ENCODE measurements around the gene EARS2. TPM values are rescaled to one million over a fixed set of nuclear protein-coding genes. Genes with fewer than 3 reads are reported as not detected.

EARS2 gene
- total RNA-seq (2012; rRNA removed) (23.3 and 28.1 TPM in 2 replicates), polyA plus RNA-seq (2012; rRNA removed) (37.7 and 37.8 TPM in 2 replicates), Bru-seq, nascent RNA (percentile 65 among the genes with signal in this experiment), BruChase-seq, experiment 1, labeled RNA remaining after a 6-hour chase (percentile 72 among the genes with signal in this experiment), BruChase-seq, experiment 2, labeled RNA remaining after a 2-hour chase (percentile 62 among the genes with signal in this experiment)
- polyA plus RNA-seq (2012; cell fraction: cytosol; rRNA removed), result 11.8 and 19.7 TPM in 2 replicates
- 32.3 and 45.8 TPM in 2 replicates for polyA plus RNA-seq (2012; cell fraction: nucleus; rRNA removed; ENCODE audit: low replicate concordance)
- long read RNA-seq, transcript EARS2-201 (9 exons, 3,961 nt), result major isoform, 15 of 48 reads
- long read RNA-seq, partial matches to known transcripts, result 22 of 48 reads
- long read RNA-seq, other reads (novel, unspliced or antisense), result 8 of 48 reads

DNA sequence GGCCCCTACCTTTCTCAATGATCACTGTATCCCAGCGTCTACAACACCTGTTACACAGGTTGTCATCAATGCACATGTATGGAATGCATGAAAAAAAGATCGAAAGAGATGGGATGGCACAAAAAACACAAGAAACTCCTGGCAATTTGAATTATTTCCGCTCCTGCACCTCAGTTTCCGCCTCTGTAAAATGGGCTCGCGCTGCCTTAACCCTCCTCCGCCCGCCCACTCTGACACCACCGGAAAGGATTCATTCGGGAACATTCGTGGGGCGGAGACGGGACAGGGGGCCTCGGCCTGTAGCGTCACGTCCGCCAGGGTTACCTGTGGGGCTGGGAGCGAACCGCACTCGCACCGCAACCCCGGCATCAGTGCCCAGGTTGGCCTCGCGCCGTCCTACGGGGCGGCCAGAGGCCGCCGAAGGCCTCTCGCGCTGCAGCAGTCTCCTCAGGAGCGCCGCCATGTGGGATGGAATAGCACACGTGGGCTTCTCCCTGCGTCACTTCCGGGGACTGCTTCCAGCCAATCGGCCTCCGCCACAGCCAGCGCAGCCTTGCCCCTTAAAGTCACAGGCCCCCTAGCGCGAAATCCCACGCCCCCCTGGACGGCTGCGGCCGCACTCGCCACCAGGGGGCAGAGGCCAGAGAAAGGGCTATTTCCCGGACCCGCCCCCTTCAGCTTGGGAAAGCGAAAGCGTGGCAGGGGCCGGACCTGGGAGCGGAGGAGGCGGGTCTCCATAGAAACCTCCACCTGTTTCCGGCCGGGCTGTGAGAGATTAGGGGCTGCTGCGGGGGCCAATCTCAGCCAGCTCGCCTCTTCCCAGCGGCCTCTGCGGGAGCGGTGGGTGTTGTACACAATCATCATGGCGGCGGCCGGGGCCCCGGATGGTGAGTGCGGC lies at the start of gene EARS2, which contains the start of gene UBFD1:
TSS of gene EARS2 (minus strand) at position 470 of the 898 bp plus-strand sequence. CDS start at position 463, 7 bp downstream.
TSS of gene UBFD1 (plus strand) at position 847 of the 898 bp plus-strand sequence. CDS start at position 863, 16 bp downstream.
- DNase-seq (peak; percentile 98), ATAC-seq (ENCODE audit: low read depth) (peak; percentile 96)
- Histone ChIP-seq H2BK5ac (ENCODE audit: low read depth, low read length, poor library complexity, severe bottlenecking) (peak within 1 kb of the TSS; percentile 82), H3K18ac (ENCODE audit: low read depth, low read length) (peak within 1 kb of the TSS; percentile 11), H3K14ac (replicated peaks; ENCODE audit: low read depth, low read length) (peak within 1 kb of the TSS; percentile 91), H4K5ac (ENCODE audit: low read depth, low read length) (peak within 1 kb of the TSS; percentile 41), H2BK15ac (ENCODE audit: low read depth, low read length) (no peak within 1 kb of the TSS; the same call in 2 of the 3 replicates), H3K9me1 (ENCODE audit: insufficient read depth, low read length) (no peaks in the 10 kb centered on the region; the same call in none of the 2 replicates), H2AK9ac (replicated peaks; ENCODE audit: low read depth, low read length, poor library complexity) (peak within 1 kb of the TSS; percentile 99), H3K56ac (ENCODE audit: extremely low read depth, insufficient read depth, low read length) (peak within 1 kb of the TSS; percentile 64), H2AFZ (replicated peaks; ENCODE audit: low read length, poor library complexity) (peak within 1 kb of the TSS; percentile 95), H4K91ac (ENCODE audit: insufficient read depth, low read depth, low read length) (peak within 1 kb of the TSS; percentile 67), H3K4me2 (ENCODE audit: low read depth, low read length) (peak within 1 kb of the TSS; percentile 100), H2BK120ac (ENCODE audit: low read depth, low read length) (peak within 1 kb of the TSS; percentile 65; the same call in 1 of the 2 replicates), H3K4me1 (ENCODE audit: control insufficient read depth, insufficient read depth, low read length) (no peaks in the 10 kb centered on the region), H2AK5ac (ENCODE audit: low read depth, low read length) (peak within 1 kb of the TSS; percentile 96), H3K79me1 (ENCODE audit: low read depth in 1 of 2, low read length in 2 of 2) (peaks cover 35 to 57% of the 10 kb centered on the region in 2 experiments), H4K20me1 (ENCODE audit: insufficient read depth, low read length) (peaks cover 11% of the 10 kb centered on the region; the same call in 1 of the 2 replicates), H3K23ac (ENCODE audit: low read depth, low read length) (peak within 1 kb of the TSS; percentile 76), H2BK20ac (ENCODE audit: low read depth, low read length) (no peak within 1 kb of the TSS), H3K27ac (ENCODE audit: insufficient read depth, low read length) (peak within 1 kb of the TSS; percentile 80), H3K9ac (ENCODE audit: low read depth, low read length) (peak within 1 kb of the TSS; percentile 100), H4K8ac (ENCODE audit: low read depth in 2 of 2, low read length in 2 of 2) (peak within 1 kb of the TSS; percentile 89 to 97), H3K27me3 (ENCODE audit: control insufficient read depth, insufficient read depth, low read length) (no peaks in the 10 kb centered on the region), H3K4me3 (ENCODE audit: insufficient read depth, low read depth, low read length) (peak within 1 kb of the TSS; percentile 67), H3K9me3 (ENCODE audit: control insufficient read depth, insufficient read depth, low read length) (no peaks in the 10 kb centered on the region), H3K36me3 (ENCODE audit: control insufficient read depth, insufficient read depth, low read length) (peaks cover 30% of the 10 kb centered on the region), H3K4ac (ENCODE audit: low read depth, low read length) (peak within 1 kb of the TSS; percentile 94)
- TSS peak; percentile 55 for BruUV-seq (replicated peaks)
- in situ Hi-C loops (cut with MboI; ENCODE audit: low sequenced_read_pairs), result no loop called here
- intact Hi-C loops (cut with micrococcal nuclease), result loop anchor here (1.0 to 5.0 kb wide), 2 partner anchors 85 to 479 kb away; partner anchors contain the start of genes DCTN5 and PALB2
- ChIA-PET POLR2A (ENCODE audit: unreplicated experiment) (interaction anchor here (0.6 kb wide), 1 partner anchor 122 kb away, joined by 3 read pairs; no protein-coding TSS in a partner anchor), CTCF (interaction anchor here (0.5 to 0.9 kb wide), 7 partner anchors 12 to 946 kb away, joined by 3 to 7 read pairs (median 3); no protein-coding TSS in a partner anchor)
- dilution Hi-C loops (cut with HindIII; ENCODE audit: low sequenced_read_pairs, unreplicated experiment), result no loop called here
- 2% methylated on average over 27 of the region's 65 CpGs; no CpG with 5 or more reads in 1 of the 2 experiments for WGBS, 2 experiments (ENCODE audit: extremely low coverage in 2 of 2, insufficient read length in 1 of 2)
- TF ChIP-seq MAZ (IDR thresholded peaks at IDR 0.05; ENCODE audit: borderline replicate concordance, low read depth, low read length), result peak; percentile 97
- no peak for TF ChIP-seq MAFK (IDR thresholded peaks at IDR 0.05; ENCODE audit: low read depth, low read length)
- no peak for TF ChIP-seq FOS (IDR thresholded peaks at IDR 0.05; ENCODE audit: low read depth, low read length)
- TF ChIP-seq RAD21 (IDR thresholded peaks at IDR 0.05; ENCODE audit: low read length), result peak; percentile 43
- peak; percentile 51 for TF ChIP-seq SMC3 (IDR thresholded peaks at IDR 0.05; ENCODE audit: low read depth, low read length)
- TF ChIP-seq, protein P1, sequence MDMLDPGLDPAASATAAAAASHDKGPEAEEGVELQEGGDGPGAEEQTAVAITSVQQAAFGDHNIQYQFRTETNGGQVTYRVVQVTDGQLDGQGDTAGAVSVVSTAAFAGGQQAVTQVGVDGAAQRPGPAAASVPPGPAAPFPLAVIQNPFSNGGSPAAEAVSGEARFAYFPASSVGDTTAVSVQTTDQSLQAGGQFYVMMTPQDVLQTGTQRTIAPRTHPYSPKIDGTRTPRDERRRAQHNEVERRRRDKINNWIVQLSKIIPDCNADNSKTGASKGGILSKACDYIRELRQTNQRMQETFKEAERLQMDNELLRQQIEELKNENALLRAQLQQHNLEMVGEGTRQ (IDR thresholded peaks at IDR 0.05; ENCODE audit: low read depth, low read length), result peak; percentile 96
- TF ChIP-seq NFE2L2 (IDR thresholded peaks at IDR 0.05; ENCODE audit: low read depth, low read length), result no peak
- peak; percentile 99 for TF ChIP-seq RCOR1 (IDR thresholded peaks at IDR 0.05; ENCODE audit: insufficient replicate concordance, low read length)
- peak; percentile 98 for TF ChIP-seq CTCF (conservative IDR thresholded peaks at IDR 0.05; ENCODE audit: low read depth, low read length)
- no peak for TF ChIP-seq RFX5 (IDR thresholded peaks at IDR 0.05; ENCODE audit: low read depth, low read length)
- TF ChIP-seq MXI1 (IDR thresholded peaks at IDR 0.05; ENCODE audit: borderline replicate concordance, low read depth, low read length), result peak; percentile 99
- peak; percentile 94 for TF ChIP-seq POLR2A (IDR thresholded peaks at IDR 0.05; ENCODE audit: low read depth, low read length)
